HAP-1 (cell line): ENCODE measurements around the gene ACOT12.

Source experiments
- DNase-seq, 2 experiments: peaks; one replicate each; pipeline ENCODE4 v3.0.0-alpha.2; 2016 to 2020; ENCODE audit warnings: low spot score in 2 of 2
- H3K27me3 ChIP-seq: fragments of 250-450 bp; sonication (Bioruptor Pico); 2 replicates; pipeline ENCODE4 v1.5.1; 2020; ENCODE audit warnings: low read depth, mild to moderate bottlenecking, moderate library complexity
- H3K36me3 ChIP-seq: fragments of 250-450 bp; sonication (Bioruptor Pico); replicated peaks from 2 replicates; pipeline ENCODE4 v1.5.1; 2020; ENCODE audit warnings: mild to moderate bottlenecking
- H3K4me1 ChIP-seq: fragments of 250-450 bp; sonication (Bioruptor Pico); 2 replicates; pipeline ENCODE4 v1.5.1; 2020; ENCODE audit warnings: mild to moderate bottlenecking
- H3K4me3 ChIP-seq: fragments of 250-450 bp; sonication (Bioruptor Pico); 2 replicates; pipeline ENCODE4 v1.5.1; 2020; ENCODE audit warnings: mild to moderate bottlenecking, moderate library complexity
- H3K9me3 ChIP-seq: fragments of 250-450 bp; sonication (Bioruptor Pico); 2 replicates; pipeline ENCODE4 v1.5.1; 2020; ENCODE audit warnings: mild to moderate bottlenecking, moderate library complexity
- in situ Hi-C: fragments of 300-500 bp; cut with MboI; formaldehyde crosslinking; loops from 3 replicates; pipeline ENCODE4 v1.14.3; 2020; ENCODE audit warnings: low sequenced_read_pairs, inconsistent platforms, mixed read lengths

The ACOT12 gene

DNA sequence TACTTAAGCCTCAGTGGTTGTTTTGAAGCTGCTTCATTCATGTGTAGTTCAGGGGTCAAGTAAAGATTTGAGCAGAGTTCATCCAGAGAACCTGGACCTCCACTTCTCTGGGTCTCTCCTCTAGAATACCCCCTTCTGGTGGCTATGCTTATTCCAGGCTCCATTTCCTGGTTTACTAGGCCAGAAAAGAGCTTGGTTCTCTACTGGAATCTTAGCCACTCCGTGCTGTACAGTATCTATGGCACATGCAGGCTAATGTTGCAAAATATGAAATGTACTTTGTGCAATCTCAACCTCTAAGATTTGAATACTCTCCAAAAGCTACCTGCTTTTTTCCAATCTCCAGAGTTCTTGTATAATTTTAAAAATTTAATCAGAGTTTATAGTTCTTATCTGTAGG is 110.0 kb downstream of the ACOT12 start:
- in situ Hi-C loops: no loop called here
- peaks cover 2% of the 10 kb centered on the region; the same call in 1 of the 2 replicates for H3K4me1 ChIP-seq
- no peaks in the 10 kb centered on the region for H3K9me3 ChIP-seq
- H3K36me3 ChIP-seq: no peaks in the 10 kb centered on the region
- no peaks in the 10 kb centered on the region for H3K27me3 ChIP-seq
- DNase-seq: no peak
- H3K4me3 ChIP-seq: no peak overlapping the region
